GM21717 (cell line): ENCODE measurements around the gene LUM.

Experiments
- ATAC-seq: cut with Tn5 transposase; IDR thresholded peaks from one replicate; pipeline ENCODE4 v1.9.1; 2021; ENCODE audit warnings: mild to moderate bottlenecking, moderate library complexity; ENCODE audit not compliant: unreplicated experiment

Gene LUM

GRCh38 chr12:91077228-91077954 is 33.9 kb downstream of the LUM start:
- no peak for ATAC-seq

- ATAC-seq: no peak
These were observed 36.4 kb downstream of the LUM start for GRCh38 chr12:91074851-91075250.

- ATAC-seq: no peak
These were observed 37.1 kb downstream of the LUM start for GRCh38 chr12:91074154-91074709.

GRCh38 chr12:91073426-91073825 is 37.9 kb downstream of the LUM start:
- ATAC-seq: no peak

GRCh38 chr12:91072931-91073330 is 38.4 kb downstream of the LUM start:
- ATAC-seq: no peak

GRCh38 chr12:91070936-91071335 is 40.4 kb downstream of the LUM start:
- no peak for ATAC-seq

- no peak for ATAC-seq
These were observed 45.9 kb downstream of the LUM start for GRCh38 chr12:91065396-91065795.

GRCh38 chr12:91064640-91065039 is 46.7 kb downstream of the LUM start:
- ATAC-seq: no peak

- ATAC-seq: no peak
These were observed 50.2 kb downstream of the LUM start for GRCh38 chr12:91061091-91061490.

- no peak for ATAC-seq
These were observed 52.1 kb downstream of the LUM start for GRCh38 chr12:91059211-91059610.

GRCh38 chr12:91058786-91059185 is 52.5 kb downstream of the LUM start:
- ATAC-seq: no peak

GRCh38 chr12:91057368-91058165 is 53.7 kb downstream of the LUM start, which contains the start of gene KERA:
KERA (minus strand) TSS chr12:91058024; CDS start chr12:91056281, 1,743 bp downstream.
- no peak for ATAC-seq

GRCh38 chr12:91056488-91056887 is 54.8 kb downstream of the LUM start:
- no peak for ATAC-seq

GRCh38 chr12:91055976-91056375 is 55.3 kb downstream of the LUM start:
- ATAC-seq: no peak

- no peak for ATAC-seq
These were observed 57.2 kb downstream of the LUM start for GRCh38 chr12:91053951-91054715.
